HFFc6 (cell line): ENCODE data around the gene ZKSCAN2. TPM values are rescaled to one million over a fixed set of nuclear protein-coding genes. Genes with fewer than 3 reads are reported as not detected.

ENCODE experiments used
- DNase-seq: peaks from one replicate; pipeline ENCODE4 v3.0.0-alpha.2; 2018
- H3K27ac Mint-ChIP-seq: 2 replicates; pipeline ENCODE4 v1.8.0; 2020; ENCODE audit warnings: mild to moderate bottlenecking, mixed read lengths
- H3K27me3 Mint-ChIP-seq: 2 replicates; pipeline ENCODE4 v1.8.0; 2021; ENCODE audit warnings: mild to moderate bottlenecking, moderate library complexity, mixed read lengths; ENCODE audit not compliant: insufficient read depth
- H3K36me3 Mint-ChIP-seq: 2 replicates; pipeline ENCODE4 v1.8.0; 2021; ENCODE audit warnings: low read depth, mixed read lengths
- H3K4me1 Mint-ChIP-seq: 2 replicates; pipeline ENCODE4 v1.8.0; 2020; ENCODE audit warnings: low read depth, mixed read lengths
- H3K4me3 Mint-ChIP-seq: 2 replicates; pipeline ENCODE4 v1.8.0; 2020; ENCODE audit warnings: mild to moderate bottlenecking, moderate library complexity, mixed read lengths
- H3K9me3 Mint-ChIP-seq: 2 replicates; pipeline ENCODE4 v1.8.0; 2020; ENCODE audit warnings: mild to moderate bottlenecking, mixed read lengths
- total RNA-seq, 6 experiments: library from RNA; stranded (reverse); fragmentation: NEBNext Ultra II Directional; extraction: Animal tissue kit (Norgen Biotek cat#: 25700); gene quantifications; 2 replicates in 1 of 6; 3 replicates in 5 of 6; pipeline ENCODE4 v1.2.3, GENCODE V29; 2021
- TF ChIP-seq, protein P1 (sequence below): fragments of 200-600 bp; sonication (generic); IDR thresholded peaks from 2 replicates; pipeline ENCODE4 v1.5.0; 2021; ENCODE audit warnings: antibody characterized with exemption, mild to moderate bottlenecking

The ZKSCAN2 gene
- total RNA-seq, 6 experiments from 2014 or later = 4.0 to 4.8 (median 4.2) TPM

DNA sequence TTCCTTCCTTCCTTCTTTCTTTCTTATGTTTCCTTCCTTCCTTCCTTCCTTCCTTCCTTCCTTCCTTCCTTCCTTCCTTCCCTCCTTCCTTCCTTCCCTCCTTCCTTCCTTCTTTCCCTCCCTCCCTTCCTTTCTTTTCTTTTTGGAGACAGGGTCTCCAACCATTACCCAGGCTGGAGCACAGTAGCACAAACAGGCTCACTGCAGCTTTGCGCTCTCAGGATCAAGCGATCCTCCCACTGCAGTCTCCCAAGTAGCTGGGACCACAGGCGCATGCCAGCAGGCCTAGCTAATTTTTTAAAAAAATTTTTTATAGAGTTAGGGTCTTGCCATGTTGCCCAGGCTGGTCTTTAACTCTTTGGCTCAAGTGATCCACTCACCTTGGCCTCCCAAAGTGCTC, 31.8 kb upstream of the ZKSCAN2 start:
- Mint-ChIP-seq H3K27ac (no peak overlapping the region), H3K27me3 (peaks cover 5% of the 10 kb centered on the region), H3K9me3 (peaks cover 2% of the 10 kb centered on the region; the same call in 1 of the 2 replicates), H3K36me3 (no peaks in the 10 kb centered on the region), H3K4me1 (peaks cover 2% of the 10 kb centered on the region; the same call in 1 of the 2 replicates), H3K4me3 (no peak overlapping the region)
- TF ChIP-seq, protein P1, sequence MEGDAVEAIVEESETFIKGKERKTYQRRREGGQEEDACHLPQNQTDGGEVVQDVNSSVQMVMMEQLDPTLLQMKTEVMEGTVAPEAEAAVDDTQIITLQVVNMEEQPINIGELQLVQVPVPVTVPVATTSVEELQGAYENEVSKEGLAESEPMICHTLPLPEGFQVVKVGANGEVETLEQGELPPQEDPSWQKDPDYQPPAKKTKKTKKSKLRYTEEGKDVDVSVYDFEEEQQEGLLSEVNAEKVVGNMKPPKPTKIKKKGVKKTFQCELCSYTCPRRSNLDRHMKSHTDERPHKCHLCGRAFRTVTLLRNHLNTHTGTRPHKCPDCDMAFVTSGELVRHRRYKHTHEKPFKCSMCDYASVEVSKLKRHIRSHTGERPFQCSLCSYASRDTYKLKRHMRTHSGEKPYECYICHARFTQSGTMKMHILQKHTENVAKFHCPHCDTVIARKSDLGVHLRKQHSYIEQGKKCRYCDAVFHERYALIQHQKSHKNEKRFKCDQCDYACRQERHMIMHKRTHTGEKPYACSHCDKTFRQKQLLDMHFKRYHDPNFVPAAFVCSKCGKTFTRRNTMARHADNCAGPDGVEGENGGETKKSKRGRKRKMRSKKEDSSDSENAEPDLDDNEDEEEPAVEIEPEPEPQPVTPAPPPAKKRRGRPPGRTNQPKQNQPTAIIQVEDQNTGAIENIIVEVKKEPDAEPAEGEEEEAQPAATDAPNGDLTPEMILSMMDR = no peak
- no peak for DNase-seq

DNA sequence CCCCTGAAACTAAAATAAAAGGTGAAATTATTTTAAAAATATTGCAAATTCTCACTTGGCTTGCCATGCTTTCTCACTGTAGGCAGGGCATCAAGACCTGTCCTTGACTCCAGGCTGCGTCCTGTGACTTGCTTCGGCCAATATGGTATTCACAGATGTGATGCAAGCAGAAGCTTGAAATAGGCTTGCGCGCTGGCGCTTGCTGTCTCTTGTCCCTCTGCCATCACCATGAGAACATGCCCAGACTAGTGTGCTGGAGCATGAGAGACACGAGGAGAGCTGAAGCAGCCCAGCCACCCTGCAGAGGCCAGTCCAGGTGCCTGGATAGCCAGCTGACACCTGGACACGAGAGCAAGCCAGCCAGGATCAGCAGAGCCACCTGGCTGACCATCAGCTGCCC, 21.8 kb upstream of the ZKSCAN2 start:
- H3K27ac Mint-ChIP-seq = no peak overlapping the region
- no peak for DNase-seq
- peaks cover 8% of the 10 kb centered on the region; the same call in 1 of the 2 replicates for H3K9me3 Mint-ChIP-seq
- peaks cover 4% of the 10 kb centered on the region; the same call in 1 of the 2 replicates for H3K27me3 Mint-ChIP-seq
- no peak overlapping the region for H3K4me3 Mint-ChIP-seq
- TF ChIP-seq, protein P1 = no peak
- no peaks in the 10 kb centered on the region for H3K36me3 Mint-ChIP-seq
- H3K4me1 Mint-ChIP-seq = peaks cover 10% of the 10 kb centered on the region

DNA sequence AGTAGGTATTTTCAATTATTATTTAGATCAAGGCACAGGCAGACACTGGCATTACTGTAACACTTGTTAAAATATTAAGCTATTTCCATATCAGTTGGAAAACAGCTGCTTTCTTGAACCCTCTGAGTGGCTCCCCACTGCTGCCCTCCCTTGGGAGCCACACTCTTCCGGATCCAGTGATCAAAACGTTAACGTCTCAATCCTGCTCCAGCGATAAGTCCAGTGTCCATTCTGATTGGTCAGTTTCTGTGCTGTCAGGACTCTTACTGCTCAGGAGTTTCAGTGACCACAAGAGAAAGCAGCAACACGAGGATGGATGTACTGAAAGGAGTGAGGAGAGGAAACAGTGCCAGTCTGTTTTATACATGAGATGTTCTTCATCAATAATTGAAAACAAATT, 13.8 kb upstream of the ZKSCAN2 start:
- TF ChIP-seq, protein P1 = no peak
- DNase-seq = no peak
- Mint-ChIP-seq H3K36me3 (peaks cover 2% of the 10 kb centered on the region), H3K4me1 (no peaks in the 10 kb centered on the region), H3K9me3 (no peaks in the 10 kb centered on the region), H3K4me3 (no peak overlapping the region), H3K27ac (no peak overlapping the region), H3K27me3 (no peaks in the 10 kb centered on the region)

- TF ChIP-seq, protein P1 = no peak
- no peak for DNase-seq
- no peaks in the 10 kb centered on the region for H3K9me3 Mint-ChIP-seq
- no peaks in the 10 kb centered on the region for H3K27me3 Mint-ChIP-seq
- no peak overlapping the region for H3K27ac Mint-ChIP-seq
- peaks cover 9% of the 10 kb centered on the region for H3K36me3 Mint-ChIP-seq
- no peak overlapping the region for H3K4me3 Mint-ChIP-seq
- no peaks in the 10 kb centered on the region for H3K4me1 Mint-ChIP-seq
Measured at GRCh38 chr16:25270577-25270976, 12.9 kb upstream of the ZKSCAN2 start.

- TF ChIP-seq, protein P1 = no peak
- Mint-ChIP-seq H3K9me3 (no peaks in the 10 kb centered on the region), H3K4me1 (no peaks in the 10 kb centered on the region), H3K27me3 (no peaks in the 10 kb centered on the region), H3K36me3 (peaks cover 9% of the 10 kb centered on the region), H3K27ac (no peak overlapping the region), H3K4me3 (no peak overlapping the region)
- DNase-seq = no peak
Measured at GRCh38 chr16:25269879-25270278, 12.2 kb upstream of the ZKSCAN2 start.

DNA sequence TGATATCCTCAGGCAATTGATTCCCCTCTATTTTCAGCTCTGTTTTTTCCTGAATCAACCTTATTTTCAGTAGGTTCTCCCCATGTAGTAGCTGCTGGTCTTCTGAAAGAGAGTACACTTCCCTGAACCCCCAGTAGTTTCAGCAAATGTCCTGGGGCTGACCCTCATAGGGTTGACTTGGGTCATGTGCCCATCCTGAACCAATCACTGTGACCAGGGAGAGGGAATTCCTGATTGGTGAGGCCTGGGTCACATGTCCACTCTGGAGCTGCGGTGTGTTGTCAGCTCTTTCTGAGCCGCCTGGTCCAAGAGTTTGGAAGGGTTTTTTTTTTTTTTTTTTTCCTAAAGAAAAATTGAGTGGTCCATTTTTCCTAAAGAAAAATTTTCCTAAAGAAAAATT, 8.3 kb upstream of the ZKSCAN2 start:
- TF ChIP-seq, protein P1 = no peak
- Mint-ChIP-seq H3K4me3 (no peak overlapping the region), H3K27ac (no peak overlapping the region), H3K36me3 (peaks cover 27% of the 10 kb centered on the region), H3K27me3 (no peaks in the 10 kb centered on the region), H3K9me3 (no peaks in the 10 kb centered on the region), H3K4me1 (no peaks in the 10 kb centered on the region)
- DNase-seq = no peak
